ENCODE results near the gene OR10V1. TPM values are rescaled to one million over a fixed set of nuclear protein-coding genes. Genes with fewer than 3 reads are reported as not detected.
A peak's percentile ranks its signal among the peaks of the same experiment; 100 is the strongest.

Gene OR10V1, protein sequence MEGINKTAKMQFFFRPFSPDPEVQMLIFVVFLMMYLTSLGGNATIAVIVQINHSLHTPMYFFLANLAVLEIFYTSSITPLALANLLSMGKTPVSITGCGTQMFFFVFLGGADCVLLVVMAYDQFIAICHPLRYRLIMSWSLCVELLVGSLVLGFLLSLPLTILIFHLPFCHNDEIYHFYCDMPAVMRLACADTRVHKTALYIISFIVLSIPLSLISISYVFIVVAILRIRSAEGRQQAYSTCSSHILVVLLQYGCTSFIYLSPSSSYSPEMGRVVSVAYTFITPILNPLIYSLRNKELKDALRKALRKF
- not detected for total RNA-seq

DNA sequence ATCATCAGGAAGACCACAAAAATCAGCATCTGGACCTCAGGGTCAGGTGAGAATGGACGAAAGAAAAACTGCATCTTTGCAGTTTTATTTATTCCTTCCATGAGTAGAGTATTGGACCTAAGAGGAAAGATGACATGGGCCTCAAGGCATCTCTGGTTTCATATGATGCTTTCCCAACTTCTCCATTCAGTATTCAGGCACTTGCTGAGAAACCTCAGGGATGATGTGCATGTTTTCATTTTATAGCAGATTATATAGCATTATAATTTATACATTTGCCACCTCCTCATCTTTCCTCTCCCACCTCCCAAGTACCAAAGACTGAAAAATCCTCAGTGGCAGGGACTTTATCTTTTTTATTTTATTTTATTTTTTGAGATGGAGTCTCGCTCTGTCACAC, at the start of gene OR10V1:
Gene OR10V1 (minus strand): TSS at position 101 of the 400 bp plus-strand sequence. CDS start 0 bp downstream, at position 101.
- no peak for DNase-seq (ENCODE audit: low spot score)
- no peak for ATAC-seq

DNA sequence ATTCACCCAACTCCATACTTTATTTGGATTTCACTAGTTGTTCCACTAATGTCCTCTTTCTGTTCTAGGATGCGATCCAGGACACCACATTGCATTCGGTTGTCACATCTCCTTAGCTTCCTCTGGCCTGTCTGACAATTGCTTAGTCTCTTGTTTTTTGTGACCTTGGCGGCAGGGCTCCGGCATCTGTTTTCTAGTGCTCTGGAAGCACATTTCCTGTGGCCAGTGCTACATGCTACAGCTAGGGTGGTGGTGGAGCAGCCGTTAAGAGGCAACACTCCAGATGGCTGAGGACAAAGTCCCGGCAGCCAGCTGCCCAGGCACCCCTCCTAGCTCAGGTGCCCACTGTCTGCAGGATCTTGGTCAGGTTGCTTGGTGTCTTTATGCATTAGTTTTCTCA, 48.3 kb upstream of the OR10V1 start:
- ATAC-seq (peak; percentile 43), DNase-seq (ENCODE audit: low spot score) (peak; percentile 38)

DNA sequence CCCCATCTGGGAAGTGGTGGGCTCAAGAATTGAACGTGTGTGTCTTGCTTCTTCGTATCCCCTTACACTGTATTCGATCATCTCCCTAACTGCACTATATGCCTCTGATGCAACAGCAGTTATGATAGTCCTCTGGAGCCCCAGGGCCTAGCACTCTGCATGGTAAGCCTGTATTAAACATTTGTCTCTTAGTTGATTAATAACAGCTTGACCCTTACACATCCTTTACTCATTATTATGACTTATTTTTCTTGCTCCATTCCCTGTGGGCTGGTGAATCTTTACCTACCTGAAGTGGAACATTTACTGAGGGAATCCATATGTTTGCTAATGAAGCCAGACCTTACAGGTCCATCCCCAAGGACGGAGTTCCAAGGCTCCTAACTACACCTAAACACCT, 47.1 kb upstream of the OR10V1 start:
- DNase-seq (ENCODE audit: low spot score): no peak

DNA sequence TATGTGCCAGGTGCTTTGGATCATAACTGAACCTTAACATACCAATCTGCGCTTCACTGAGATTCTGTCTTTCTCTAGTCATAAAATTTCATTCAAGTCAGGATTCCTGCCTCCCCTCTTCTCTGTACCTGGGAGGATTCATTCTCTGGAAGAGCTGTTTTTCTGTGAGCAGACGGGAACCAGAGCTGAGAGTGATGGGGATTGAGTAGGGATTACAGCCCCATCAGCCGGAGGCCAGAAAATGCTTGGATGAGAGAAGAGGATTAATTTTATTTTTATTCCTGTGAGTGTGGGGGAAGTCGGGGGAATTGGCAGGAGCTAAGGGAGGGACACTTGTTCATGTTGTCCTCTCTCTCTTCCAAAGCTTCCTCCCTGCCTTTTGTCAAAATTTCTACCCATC, 46.3 kb upstream of the OR10V1 start:
- DNase-seq (ENCODE audit: low spot score): no peak
- no peak for ATAC-seq

More for the DNA sequence above, 47.1 kb upstream of the OR10V1 start:
- ATAC-seq: no peak

DNA sequence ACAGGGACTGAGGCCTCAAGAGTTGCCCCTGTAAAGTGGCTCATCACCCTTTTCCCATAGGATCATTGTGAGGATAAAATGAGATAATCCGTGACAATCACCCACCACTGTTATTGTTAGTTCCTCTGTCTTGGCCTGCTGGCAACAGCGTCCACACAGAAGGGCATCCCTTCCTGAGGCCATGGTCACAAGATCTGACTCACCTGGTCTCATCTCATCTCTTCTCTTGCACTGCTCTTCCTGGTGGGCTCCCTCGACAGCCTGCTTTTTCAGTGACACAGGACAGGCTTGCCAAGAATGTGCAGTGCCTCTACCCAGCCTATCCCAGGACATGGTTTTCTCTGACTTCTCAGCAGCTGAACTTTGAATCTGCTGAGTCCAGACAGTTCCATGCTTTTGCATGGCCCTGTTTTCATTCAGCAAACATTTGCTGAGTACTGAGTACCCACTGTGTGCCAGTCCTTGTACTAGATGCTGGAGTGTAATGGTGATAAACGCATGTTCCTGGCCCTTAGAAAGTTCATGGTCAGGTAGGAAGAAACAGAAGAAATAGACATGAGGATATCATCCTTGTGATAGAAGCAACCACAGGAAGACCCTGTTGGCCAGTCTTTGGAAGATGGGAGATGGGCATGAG, 44.9 kb upstream of the OR10V1 start:
- DNase-seq (ENCODE audit: low spot score) (no peak), ATAC-seq (no peak)

DNA sequence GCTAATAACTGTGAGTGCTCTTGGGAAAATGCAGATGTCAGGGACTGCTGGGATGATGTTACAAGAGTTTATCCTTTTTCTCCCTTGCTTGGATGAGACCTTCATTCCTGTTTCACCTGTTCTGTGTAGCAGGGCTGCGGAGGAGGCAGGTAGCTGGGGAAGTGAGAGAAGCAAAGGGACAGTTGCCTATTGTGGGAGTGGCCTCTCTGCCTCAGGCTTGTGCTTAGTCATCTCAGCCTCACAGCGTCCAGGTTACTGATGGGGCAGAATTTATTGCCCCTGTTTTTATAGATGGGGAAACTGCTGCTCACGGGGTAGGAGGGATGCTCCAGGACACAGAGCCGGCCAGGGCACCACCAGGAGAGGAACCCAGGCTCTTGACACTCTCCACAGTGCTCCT, 43.2 kb upstream of the OR10V1 start:
- ATAC-seq (no peak), DNase-seq (ENCODE audit: low spot score) (no peak)

DNA sequence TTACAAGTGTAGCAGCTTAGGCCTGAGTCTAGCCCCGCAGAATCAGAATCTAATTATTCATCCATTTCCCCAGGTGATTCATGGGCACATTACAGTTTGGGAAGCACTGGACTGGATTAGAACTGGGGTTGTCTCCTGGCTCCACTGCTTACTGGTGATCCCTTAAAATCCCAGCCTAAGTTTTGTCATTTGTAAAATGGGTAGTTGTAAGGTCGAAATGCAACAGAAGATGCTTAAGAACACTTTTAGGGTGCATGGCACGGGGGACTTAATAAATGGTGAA, 42.9 kb upstream of the OR10V1 start:
- DNase-seq (ENCODE audit: low spot score): no peak
- no peak for ATAC-seq

DNA sequence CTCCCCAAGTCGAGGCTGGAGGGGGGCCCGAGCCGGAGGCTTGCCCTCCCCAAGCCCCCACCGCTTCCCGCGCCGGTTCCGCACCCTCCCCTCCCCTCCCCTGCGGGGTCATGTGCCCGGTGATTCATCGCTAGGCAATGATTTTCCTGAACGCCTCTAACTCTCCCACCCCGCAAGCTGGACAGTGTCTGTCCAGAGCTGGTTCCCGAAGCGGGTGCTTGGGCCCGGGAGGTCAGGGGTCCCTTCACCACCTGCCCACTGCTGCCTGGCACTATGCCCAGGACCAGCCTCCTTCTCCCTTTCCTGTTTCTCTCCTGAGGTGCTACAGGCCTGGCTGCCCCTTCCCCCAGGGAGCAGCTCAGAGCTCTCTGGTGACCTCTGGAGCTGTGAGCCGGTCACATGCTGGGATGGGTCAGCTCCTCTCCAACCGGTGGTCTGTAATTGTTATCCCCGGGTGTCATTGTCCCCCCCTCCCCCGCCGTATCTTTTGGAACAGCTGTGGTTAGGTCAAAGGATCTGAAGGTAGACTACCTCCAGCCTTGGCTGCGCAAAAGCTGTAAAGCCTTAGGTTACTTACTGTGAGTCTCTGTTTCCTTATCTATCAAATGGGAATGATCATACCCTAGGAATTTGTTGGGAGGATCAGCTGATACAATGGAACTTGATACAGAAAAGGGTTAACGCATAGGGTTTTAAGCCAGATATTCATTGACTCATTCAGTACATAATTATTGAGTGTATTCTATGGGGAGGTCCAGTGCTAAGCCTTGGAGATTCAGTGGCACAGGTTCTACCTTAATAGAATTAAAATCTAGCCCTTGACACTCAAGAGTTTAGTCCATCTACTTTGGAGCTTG, 42.3 kb upstream of the OR10V1 start:
- DNase-seq (ENCODE audit: low spot score): peak; percentile 69
- ATAC-seq: peak; percentile 63

DNA sequence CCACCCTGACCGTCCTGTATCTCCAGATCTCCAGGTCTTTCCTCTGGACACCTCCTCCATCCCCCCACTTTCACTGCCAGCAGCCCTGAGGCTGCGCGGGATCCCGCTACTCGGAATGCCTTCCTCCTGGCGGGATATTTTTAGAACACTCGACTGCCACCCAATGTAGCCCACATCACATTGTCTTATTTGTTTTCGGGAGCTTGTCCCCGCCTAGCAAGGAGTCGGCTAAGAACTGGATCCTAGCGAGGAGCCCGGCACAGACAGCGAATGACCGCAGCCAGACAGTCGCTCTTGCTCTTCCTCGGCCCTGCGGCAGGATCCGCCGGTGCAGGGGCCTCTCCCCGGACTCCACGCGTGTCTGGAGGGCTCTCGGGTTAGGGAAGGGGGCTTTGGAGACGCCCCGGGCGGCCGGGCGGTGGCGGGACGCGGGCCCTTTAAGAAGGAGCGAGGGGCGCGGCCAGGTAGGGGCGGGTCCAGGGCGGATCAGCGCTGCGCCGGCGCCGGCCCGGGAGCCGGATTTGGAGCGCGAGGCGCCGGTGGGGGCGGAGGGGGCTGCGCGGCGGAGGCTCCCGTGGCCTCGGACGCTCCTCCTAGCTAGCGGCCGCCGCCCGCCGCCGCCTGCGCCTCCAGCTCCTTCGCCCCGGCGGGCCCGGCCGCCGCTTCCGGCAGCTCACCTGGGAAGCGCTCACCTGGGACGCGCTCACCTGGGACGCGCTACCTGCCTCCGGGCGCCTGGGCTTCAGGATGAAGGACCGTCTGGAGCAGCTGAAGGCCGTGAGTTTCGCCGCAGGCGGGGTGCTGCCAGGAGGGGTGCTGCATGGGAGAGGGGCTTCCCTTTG, 41.4 kb upstream of the OR10V1 start, which contains the start of gene STX3:
Gene STX3 (plus strand): TSS at position 518 of the 842 bp plus-strand sequence. CDS start 230 bp downstream, at position 748.
- ATAC-seq (peak; percentile 86), DNase-seq (ENCODE audit: low spot score) (peak; percentile 73)

DNA sequence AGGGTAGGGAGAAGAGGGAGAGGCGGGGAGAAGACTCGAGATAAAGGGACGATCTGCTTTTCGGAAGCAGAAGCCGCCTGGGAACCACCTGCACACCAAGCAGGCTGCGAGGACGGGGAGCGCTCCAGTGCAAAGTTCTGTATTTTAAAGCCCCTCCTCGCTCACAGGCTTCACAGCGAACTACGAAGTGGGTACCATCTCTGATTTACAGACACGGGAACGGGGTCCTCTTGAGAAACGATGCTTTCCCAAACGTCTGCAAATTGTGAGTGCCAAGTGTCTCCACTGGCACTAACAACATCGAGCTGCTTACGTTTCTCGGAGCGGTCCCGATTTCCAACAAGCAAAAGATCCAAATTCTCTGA, 40.8 kb upstream of the OR10V1 start:
- ATAC-seq (peak; percentile 40), DNase-seq (ENCODE audit: low spot score) (peak; percentile 49)

DNA sequence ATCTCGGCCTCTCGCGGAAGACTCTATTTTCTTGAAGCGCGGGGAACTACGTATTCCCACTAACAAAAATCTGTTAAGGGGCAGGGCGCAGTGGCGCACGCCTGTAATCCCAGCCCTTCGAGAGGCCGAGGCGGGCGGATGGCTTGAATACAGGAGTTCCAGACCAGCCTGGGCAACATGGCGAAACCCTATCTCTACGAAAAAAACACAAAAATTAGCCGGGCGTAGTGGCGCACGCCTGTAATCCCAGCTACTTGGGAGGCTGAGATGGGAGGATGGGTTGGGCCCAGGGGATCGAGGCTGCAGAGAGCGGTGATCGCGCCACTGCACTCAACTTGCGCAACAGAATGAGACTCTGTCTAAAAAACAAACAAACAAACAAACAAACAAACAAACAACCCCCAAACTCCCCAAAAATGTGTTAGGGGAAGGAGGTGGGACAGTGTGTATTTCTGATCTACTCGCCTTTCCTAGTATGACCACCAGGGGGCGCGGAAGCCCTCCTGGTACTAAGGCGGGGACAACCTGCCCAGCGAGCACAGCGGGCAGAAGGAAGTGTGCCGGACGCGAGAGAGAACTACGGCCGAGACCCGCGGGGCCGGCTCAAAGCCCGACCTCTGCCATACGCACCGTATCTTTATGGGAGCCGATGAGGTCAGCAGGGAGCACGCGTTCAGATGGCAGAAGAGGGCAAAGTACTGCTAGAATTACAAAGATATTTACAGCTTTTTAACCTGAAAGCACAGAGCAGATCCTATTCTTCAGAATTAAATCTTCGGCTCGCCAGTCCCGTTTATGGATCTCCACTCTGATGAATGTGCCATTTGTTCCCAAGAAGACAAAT, 40.2 kb upstream of the OR10V1 start:
- ATAC-seq (peak; percentile 88), DNase-seq (ENCODE audit: low spot score) (peak; percentile 86)

DNA sequence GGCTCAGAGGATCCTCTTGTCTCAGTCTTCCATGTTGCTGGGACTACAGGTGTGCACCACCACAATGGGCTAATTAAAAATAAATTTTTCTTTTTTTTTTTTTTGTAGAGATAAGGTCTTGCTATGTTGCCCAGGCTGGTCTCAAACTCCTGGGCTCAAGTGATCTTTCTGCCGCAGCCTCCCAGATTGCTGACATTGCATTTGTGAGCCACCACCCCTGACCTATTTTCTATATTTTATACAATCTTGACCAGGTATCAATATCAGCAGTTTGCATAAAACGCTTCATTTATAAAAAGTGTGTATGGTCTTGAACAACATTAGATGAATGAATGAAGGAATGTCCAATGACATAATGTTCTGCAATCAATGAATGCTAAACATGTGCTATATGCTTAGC, 32.5 kb upstream of the OR10V1 start:
- no peak for ATAC-seq
- DNase-seq (ENCODE audit: low spot score): no peak

DNA sequence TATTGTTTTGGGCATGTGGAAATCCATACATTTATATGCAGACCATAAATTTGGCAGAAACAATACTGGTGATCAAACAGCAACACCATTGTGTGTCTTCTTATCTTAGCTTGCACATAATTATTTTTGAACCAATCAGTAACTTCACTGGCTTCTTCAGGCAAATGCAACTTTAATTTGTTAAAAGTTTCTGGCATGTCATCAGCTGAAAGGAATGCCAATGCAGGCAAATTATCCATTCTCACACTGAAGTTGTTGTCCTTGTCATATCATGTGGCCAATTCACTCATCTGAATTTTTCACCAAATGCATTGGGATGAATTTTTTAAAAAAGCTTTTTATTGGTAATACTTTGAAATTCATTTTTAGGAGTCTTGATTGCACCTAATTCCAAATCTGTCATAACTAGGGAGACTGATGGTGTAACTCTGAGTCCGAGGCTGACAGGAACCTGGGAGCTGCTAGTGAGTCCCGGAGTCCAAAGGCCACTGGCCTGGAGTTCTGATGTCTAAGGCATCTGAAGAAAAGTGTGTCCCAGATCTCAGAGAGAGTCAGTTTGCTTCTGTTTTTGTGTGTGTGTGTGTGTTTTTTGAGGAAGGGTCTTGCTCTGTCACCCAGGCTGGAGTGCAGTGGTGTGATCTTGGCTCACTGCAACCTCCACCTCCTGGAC, 17.4 kb upstream of the OR10V1 start:
- ATAC-seq (no peak), DNase-seq (ENCODE audit: low spot score) (no peak)

DNA sequence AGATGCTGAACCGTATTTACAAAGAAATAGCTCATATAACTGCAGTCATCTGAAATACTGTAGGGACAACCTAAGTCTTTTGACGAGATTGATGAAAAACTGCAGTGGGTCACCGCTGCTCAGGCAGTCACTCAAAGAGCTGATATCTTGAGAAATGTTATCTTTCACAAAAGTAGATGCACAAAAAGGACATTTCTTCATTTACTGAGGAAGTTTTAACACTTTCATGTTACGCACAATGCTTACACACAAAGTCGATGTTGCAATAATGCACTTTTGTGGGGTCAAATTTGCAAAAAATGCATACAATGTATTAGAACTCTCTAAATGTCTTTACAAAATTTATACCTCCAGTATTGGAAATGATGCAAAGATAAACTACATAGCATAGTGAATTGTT, 16.2 kb upstream of the OR10V1 start:
- DNase-seq (ENCODE audit: low spot score) (no peak), ATAC-seq (no peak)

DNA sequence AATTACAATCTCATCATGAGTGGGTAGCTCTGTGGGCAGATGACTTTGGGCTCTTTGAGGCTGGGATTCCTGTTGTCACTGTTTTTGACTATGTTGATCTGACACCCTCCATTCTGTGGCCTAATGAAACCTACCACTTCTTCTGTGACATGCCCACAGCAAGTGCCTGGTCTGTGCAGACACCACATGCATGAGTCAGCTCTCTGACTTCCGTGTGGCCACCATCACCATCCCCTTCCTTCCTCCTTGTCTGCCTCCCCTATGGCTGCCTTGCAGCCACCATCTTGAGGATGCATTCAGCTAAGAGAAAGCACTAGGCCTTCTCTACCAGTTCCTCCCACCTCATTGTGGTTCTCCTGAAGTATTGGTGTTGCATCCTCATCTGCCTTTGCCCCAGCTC, 15.3 kb upstream of the OR10V1 start:
- no peak for ATAC-seq
- no peak for DNase-seq (ENCODE audit: low spot score)

DNA sequence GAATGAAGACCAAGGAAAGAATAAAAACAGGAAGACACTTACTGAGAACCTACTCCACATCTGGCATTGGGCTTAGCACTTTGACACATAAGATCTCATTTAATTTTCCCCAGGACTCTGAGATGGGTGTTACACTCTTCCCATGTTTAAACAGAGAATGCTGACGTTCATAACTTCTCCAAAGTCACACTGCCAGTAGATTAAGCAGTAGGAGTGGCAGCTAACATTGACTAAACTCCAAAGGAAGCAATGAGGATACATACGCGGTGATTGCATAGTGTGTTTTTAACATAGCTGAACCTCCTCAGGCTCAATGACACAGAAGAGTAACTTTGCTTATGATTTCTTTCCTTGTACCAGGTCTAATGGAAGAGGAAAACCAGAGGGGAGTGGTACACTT, 14.5 kb upstream of the OR10V1 start:
- DNase-seq (ENCODE audit: low spot score): no peak
- no peak for ATAC-seq

DNA sequence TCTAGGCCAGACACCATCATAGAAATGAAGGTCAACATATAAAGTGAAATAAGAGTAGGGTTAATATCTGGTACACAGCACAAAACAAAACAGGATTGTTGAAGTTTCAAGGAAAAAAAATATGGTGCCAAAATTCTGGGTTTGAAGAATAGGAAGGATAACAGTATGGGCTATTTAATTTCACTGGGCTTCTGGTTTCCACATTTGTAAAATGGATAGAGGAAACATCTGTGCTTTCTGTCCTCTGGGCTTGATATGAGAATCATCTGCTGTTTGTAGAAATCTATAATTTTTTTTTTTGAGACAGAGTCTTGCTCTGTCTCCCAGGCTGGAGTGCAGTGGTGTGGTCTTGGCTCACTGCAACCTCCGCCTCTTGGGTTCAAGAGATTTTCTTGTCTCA, 13.8 kb upstream of the OR10V1 start:
- no peak for ATAC-seq
- no peak for DNase-seq (ENCODE audit: low spot score)

DNA sequence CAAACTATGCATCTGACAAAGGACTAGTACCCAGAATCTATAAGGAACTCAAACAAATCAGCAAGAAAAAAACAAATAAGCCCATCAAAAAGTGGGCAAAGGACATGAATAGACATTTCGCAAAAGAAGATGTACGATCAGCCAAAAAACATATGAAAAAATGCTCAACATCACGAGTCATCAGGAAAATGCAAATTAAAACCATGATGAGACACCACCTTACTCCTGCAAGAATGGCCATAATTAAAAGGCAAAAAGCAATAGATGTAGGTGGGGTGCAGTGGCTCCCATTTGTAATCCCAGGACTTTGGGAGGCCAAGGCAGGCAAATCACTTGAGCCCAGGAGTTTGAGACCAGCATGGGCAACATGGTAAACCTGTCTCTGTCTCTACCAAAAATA, 10.4 kb upstream of the OR10V1 start:
- DNase-seq (ENCODE audit: low spot score): no peak

DNA sequence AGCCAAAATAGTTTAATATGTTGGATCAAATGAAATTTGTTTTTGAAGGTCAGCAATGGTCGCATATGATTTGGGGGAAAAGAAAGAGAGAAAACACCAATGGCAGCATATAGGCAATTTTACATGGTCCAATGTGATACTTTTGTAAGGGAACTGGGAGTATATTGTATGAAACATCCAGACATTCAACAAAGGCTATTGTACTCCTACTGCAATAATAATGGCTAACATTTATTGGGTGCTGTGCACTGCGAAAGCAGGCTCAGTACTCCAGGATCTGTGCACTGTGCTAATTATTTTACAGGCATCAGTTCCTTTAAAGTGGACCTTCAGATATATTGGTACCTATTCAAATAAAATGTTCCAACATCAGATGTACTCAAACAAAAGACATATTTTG, 5.9 kb upstream of the OR10V1 start:
- no peak for DNase-seq (ENCODE audit: low spot score)
- no peak for ATAC-seq

More for the DNA sequence above, 10.4 kb upstream of the OR10V1 start:
- no peak for ATAC-seq

DNA sequence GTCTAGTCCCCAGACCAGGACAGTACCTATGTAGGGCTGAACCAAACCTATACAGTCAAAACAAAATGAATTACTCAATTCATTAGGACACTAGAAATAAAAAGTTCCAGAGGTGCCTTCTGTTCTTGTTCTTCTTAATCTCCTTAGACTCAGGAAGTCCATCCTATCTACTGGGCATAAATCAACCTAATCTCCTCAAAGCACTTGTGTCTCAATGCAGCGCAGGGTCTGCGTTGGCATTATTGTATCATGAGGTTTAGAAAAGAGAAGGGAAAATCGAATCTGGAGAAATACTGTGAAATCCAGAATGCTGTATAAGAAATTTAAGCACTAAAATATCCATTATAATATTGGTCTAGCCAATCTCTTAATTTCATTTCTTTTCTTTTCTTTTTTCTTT, 2.4 kb upstream of the OR10V1 start:
- ATAC-seq: no peak
- no peak for DNase-seq (ENCODE audit: low spot score)
